ENCODE data around the gene OPCML.

GRCh38 chr11:132831272-132831671 lies 701.0 kb downstream of the OPCML start:
- TF ChIP-seq CTCF (IDR thresholded peaks at IDR 0.05; ENCODE audit: low read depth, low read length, poor library complexity, severe bottlenecking) (no peak), EZH2phosphoT487 (IDR thresholded peaks at IDR 0.05; ENCODE audit: borderline replicate concordance, low read length) (no peak)

Measured in DOHH2 (cell line).